Panc1 (cell line): Measurements from ENCODE around the gene ADGRL3. TPM values are rescaled to one million over a fixed set of nuclear protein-coding genes. Genes with fewer than 3 reads are reported as not detected.
"Not testable (repeated sequence)": the region's sequence is repeated elsewhere in the genome, so short reads cannot be mapped to it uniquely, and the experiment has no call there.

ENCODE experiments used
- ATAC-seq: fragments of 200-7000 bp; cut with Tn5 transposase; 2 replicates; pipeline ENCODE4 v1.9.1; 2020; ENCODE audit warnings: mild to moderate bottlenecking, moderate library complexity
- BruUV-seq: library from RNA; stranded (reverse); fragments of 400-500 nt; replicated peaks from 2 replicates; lab custom pipeline; 2021; lab: Mats Ljungman, UMichigan
- CTCF ChIA-PET: fragments of 300-600 bp; sonication (Branson Sonifier 250); formaldehyde crosslinking; loops from one replicate; lab custom pipeline; 2022; ENCODE audit warnings: antibody characterized with exemption; lab: Charles Lee
- POLR2A ChIA-PET: fragments of 300-600 bp; sonication (Branson Sonifier 250); formaldehyde crosslinking; loops from one replicate; lab custom pipeline; 2022; ENCODE audit warnings: antibody characterized with exemption; lab: Charles Lee
- DNase-seq: peaks from one replicate; pipeline ENCODE4 v3.0.0-alpha.2; 2010; ENCODE audit warnings: low read depth, low spot score
- H3K27ac ChIP-seq: 2 replicates; pipeline ENCODE4 v1.5.1; 2011; ENCODE audit warnings: mild to moderate bottlenecking, low read length, inconsistent platforms
- H3K27me3 ChIP-seq: fragments of 200-500 bp; sonication (Bioruptor generic); 2 replicates; pipeline ENCODE4 v1.6.0; 2014; ENCODE audit warnings: low read length, inconsistent platforms; ENCODE audit not compliant: control insufficient read depth, insufficient read depth
- H3K36me3 ChIP-seq: fragments of 200-500 bp; sonication (Bioruptor generic); 2 replicates; pipeline ENCODE4 v1.5.1; 2014; ENCODE audit warnings: inconsistent platforms, mild to moderate bottlenecking, low read length, moderate library complexity; ENCODE audit not compliant: control insufficient read depth, insufficient read depth
- H3K4me1 ChIP-seq: 2 replicates; pipeline ENCODE4 v1.5.1; 2011; ENCODE audit warnings: inconsistent platforms, mild to moderate bottlenecking, low read length, moderate library complexity; ENCODE audit not compliant: control insufficient read depth, insufficient read depth
- H3K4me3 ChIP-seq, 2 experiments: 2 replicates each; pipeline ENCODE4 v1.5.1; 2011 to 2012; ENCODE audit warnings: low read depth in 2 of 2, low read length in 2 of 2, mild to moderate bottlenecking in 2 of 2, inconsistent platforms in 1 of 2, moderate library complexity in 1 of 2
- H3K9me3 ChIP-seq: fragments of 200-500 bp; sonication (Bioruptor generic); 2 replicates; pipeline ENCODE4 v1.5.1; 2014; ENCODE audit warnings: low read depth, mild to moderate bottlenecking, inconsistent platforms, low read length, moderate library complexity; ENCODE audit not compliant: control insufficient read depth, insufficient read depth
- CTCF ChIP-seq: fragments of 450-650 bp; IDR thresholded peaks from 2 replicates; pipeline ENCODE4 v1.5.1; 2017; ENCODE audit warnings: mild to moderate bottlenecking
- POLR2AphosphoS5 ChIP-seq: IDR thresholded peaks from 2 replicates; pipeline ENCODE4 v1.6.1; 2012; ENCODE audit warnings: mild to moderate bottlenecking, low read depth, low read length, moderate library complexity
- SIN3A ChIP-seq: IDR thresholded peaks from 2 replicates; pipeline ENCODE4 v1.6.1; 2012; ENCODE audit warnings: low read depth, mild to moderate bottlenecking, low read length, moderate library complexity, borderline replicate concordance; ENCODE audit not compliant: insufficient read depth
- TCF7L2 ChIP-seq: IDR thresholded peaks from 2 replicates; pipeline ENCODE4 v1.6.1; 2011; ENCODE audit warnings: mild to moderate bottlenecking, low read depth, low read length, inconsistent platforms
- in situ Hi-C: cut with HindIII; loops from 2 replicates; pipeline ENCODE4 v1.10.0; 2016; ENCODE audit warnings: low sequenced_read_pairs, low pct_unique_long_range_greater_than_20kb
- intact Hi-C: fragments of 100-400 bp; cut with micrococcal nuclease; formaldehyde crosslinking; loops from one replicate; pipeline ENCODE4 v1.10.0; 2022; ENCODE audit not compliant: unreplicated experiment
- total RNA-seq: library from RNA; stranded (reverse); gene quantifications from one replicate; pipeline ENCODE4 v1.2.1, GENCODE V29; 2021; ENCODE audit not compliant: unreplicated experiment
- TF ChIP-seq, protein P1 (sequence below), 2 experiments: IDR thresholded peaks; 2 replicates each; pipeline ENCODE4 v1.6.1; 2011 to 2012; ENCODE audit warnings: low read depth in 2 of 2, control low read depth in 1 of 2, low read length in 1 of 2, mild to moderate bottlenecking in 1 of 2, moderate library complexity in 1 of 2; ENCODE audit not compliant: insufficient read depth in 1 of 2

Gene ADGRL3
- total RNA-seq, 1 experiment from 2014 or later: 0.23 TPM

DNA sequence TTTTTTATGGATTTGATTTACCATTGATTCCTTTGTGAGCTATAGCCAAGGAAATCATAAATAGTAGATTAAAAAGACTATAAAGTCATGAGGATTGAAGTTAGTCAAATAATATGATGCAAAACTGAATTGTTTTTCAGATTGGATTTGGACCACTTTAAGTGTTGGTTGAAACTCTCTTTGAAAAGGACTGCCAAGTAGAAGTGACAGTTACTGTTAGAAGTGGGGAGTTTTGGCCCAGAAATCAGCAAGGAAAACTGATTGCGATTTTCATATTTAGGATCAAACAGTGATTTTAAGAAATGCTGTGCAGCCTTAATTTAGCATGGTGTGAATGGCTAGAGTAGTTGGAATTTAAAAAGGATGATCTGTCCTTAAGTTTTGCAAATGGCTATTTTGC, 4.9 kb downstream of the ADGRL3 start:
- ATAC-seq (no peak), DNase-seq (no peak)
- no peak overlapping the region for H3K27ac ChIP-seq
- CTCF ChIA-PET: no interaction called here
- H3K4me3 ChIP-seq: no peak overlapping the region
- in situ Hi-C loops (no loop called here), intact Hi-C loops (no loop called here)
- H3K9me3 ChIP-seq: no peaks in the 10 kb centered on the region
- BruUV-seq: no TSS peak
- H3K27me3 ChIP-seq: peaks cover 4% of the 10 kb centered on the region
- POLR2A ChIA-PET: no interaction called here
- H3K36me3 ChIP-seq: no peaks in the 10 kb centered on the region
- H3K4me1 ChIP-seq: no peaks in the 10 kb centered on the region
- TF ChIP-seq TCF7L2: no peak
- TF ChIP-seq POLR2AphosphoS5: no peak
- TF ChIP-seq CTCF: no peak
- TF ChIP-seq, protein P1, sequence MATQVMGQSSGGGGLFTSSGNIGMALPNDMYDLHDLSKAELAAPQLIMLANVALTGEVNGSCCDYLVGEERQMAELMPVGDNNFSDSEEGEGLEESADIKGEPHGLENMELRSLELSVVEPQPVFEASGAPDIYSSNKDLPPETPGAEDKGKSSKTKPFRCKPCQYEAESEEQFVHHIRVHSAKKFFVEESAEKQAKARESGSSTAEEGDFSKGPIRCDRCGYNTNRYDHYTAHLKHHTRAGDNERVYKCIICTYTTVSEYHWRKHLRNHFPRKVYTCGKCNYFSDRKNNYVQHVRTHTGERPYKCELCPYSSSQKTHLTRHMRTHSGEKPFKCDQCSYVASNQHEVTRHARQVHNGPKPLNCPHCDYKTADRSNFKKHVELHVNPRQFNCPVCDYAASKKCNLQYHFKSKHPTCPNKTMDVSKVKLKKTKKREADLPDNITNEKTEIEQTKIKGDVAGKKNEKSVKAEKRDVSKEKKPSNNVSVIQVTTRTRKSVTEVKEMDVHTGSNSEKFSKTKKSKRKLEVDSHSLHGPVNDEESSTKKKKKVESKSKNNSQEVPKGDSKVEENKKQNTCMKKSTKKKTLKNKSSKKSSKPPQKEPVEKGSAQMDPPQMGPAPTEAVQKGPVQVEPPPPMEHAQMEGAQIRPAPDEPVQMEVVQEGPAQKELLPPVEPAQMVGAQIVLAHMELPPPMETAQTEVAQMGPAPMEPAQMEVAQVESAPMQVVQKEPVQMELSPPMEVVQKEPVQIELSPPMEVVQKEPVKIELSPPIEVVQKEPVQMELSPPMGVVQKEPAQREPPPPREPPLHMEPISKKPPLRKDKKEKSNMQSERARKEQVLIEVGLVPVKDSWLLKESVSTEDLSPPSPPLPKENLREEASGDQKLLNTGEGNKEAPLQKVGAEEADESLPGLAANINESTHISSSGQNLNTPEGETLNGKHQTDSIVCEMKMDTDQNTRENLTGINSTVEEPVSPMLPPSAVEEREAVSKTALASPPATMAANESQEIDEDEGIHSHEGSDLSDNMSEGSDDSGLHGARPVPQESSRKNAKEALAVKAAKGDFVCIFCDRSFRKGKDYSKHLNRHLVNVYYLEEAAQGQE (IDR thresholded peaks at IDR 0.05; ENCODE audit: insufficient read depth in 1 of 2, low read depth in 2 of 2, low read length in 1 of 2): no peak
- no peak for TF ChIP-seq SIN3A

DNA sequence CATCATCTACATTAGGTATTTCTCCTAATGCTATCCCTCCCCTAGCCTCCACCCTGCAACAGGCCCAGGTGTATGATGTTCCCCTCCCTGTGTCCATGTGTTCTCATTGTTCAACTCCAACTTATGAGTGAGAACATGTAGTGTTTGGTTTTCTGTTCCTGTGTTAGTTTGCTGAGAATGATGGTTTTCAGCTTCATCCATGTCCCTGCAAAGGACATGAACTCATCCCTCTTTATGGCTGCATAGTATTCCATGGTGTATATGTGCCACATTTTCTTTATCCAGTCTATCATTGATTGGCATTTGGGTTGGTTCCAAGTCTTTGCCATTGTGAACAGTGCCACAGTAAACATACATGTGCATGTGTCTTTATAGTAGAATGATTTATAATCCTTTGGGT, 7.0 kb downstream of the ADGRL3 start:
- H3K27ac ChIP-seq, DNase-seq, H3K4me3 ChIP-seq, H3K4me1 ChIP-seq, BruUV-seq, H3K36me3 ChIP-seq, H3K27me3 ChIP-seq, CTCF ChIA-PET, in situ Hi-C loops, H3K9me3 ChIP-seq, POLR2A ChIA-PET, intact Hi-C loops, ATAC-seq: not testable (repeated sequence)

DNA sequence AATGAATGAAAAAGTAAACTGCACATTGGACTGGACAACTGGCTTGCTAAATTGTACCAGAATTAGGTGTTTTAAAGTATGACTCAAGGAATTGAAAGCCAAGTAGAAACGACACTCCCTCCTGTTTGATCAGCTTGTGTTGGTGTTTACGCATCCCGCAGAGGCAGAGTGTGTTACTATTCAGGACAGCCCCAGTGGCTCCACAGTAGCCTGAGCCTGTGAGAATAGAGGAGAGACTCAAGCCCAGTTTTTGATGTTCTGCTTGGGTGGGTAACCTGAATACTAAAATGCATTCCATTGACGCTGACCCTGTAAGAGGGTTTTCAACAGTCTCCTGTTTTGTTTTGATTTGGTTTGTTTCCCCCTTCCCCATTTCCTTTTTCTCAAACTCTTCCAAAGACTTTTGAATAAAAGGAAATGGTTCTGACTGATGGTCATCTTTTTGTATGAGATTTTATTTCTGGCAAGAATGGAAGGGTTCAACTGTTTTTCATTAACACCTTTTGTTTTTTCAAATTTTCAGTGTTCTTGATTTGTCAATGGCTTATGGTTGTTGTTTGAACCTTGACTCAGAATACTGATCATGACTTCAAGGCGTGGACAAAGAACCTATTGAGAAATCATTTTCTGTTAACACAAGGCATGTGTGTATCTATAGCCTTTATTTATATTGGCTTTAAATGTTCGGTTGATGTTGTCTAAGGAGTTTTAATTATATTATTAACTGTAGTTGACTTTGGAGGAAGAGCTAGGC, 10.2 kb downstream of the ADGRL3 start:
- Histone ChIP-seq H3K27me3 (no peaks in the 10 kb centered on the region), H3K4me3 (no peak overlapping the region), H3K9me3 (no peaks in the 10 kb centered on the region), H3K4me1 (no peaks in the 10 kb centered on the region), H3K36me3 (no peaks in the 10 kb centered on the region), H3K27ac (no peak overlapping the region)
- no TSS peak for BruUV-seq
- ChIA-PET POLR2A (no interaction called here), CTCF (no interaction called here)
- ATAC-seq (no peak), DNase-seq (no peak)
- in situ Hi-C loops: no loop called here
- no peak for TF ChIP-seq TCF7L2
- intact Hi-C loops: no loop called here
